Cortex of kidney (tissue), 1 donor: ENCODE measurements around the gene KSR1.

Experiments
- DNase-seq: peaks from one replicate; lab custom pipeline; 2025; lab: John Stamatoyannopoulos, UW

Gene KSR1

DNA sequence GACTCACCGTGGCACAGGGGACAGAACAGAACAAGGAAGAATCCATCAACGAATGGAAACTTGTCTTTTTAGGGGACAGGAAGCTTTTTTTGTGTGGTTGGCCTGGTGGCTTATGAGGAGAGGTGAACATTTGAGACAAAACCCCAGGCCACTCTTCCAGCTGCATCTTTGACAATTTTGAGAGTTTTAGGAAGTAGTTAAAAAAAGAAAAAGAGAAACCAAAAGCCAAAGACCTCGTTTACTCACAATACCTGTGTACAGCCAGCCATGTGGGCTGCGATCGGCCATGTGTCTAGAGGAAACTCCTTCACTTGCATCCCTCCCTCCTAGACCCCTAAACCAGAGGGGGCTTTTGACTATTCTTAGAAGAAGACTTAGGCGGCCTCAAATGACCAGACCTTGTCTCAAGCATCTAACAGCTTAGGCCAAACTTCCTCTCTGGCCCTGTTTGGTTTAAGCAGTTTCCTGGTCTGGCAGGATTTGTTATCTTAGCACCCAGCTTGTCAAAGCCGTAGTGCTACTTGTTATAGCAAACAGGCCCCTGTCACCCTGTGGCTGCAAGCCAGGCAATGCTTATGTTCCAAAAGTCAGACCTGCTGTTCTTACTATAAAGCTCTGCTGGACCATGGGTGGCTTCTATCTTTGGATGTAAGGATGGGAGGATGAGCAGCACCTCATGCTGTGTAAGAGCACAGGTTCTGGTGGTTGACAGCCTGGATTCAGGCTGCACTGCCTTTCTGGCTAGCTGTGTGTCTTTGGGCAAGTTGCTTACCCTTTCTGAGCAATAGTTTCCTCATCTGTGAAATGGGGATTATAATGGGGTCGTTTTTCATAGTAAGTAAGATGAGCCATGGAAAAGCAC lies 17.7 kb downstream of the KSR1 start:
- DNase-seq: no peak

DNA sequence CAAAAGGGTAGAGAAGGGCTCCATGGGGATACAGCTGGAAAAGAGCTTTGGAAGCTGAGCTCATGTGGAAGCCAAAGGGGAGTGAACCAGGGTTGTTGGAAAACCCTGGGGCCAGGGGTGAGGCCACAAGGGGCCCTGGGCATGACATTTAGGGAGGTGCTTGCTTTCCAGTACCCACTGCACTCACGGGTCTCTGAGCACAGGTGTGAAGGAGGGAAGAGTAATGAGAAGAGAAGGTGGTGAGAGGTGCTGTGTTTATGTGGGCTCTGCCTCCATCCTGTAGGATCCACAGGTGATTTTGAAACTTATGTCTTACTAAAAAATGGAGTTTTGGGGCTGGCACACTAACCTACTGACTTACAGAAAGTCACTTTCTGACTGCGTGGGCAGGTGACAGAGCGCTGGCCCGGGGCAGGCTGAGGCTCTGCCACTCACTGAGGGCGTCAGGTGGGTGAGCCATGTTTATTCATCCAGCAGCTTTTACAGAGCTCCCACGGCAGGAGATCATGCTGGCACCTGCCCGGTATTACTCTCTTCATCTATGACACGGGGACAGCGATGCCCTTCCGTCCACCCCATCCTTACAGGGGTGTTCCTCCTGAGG lies 18.9 kb downstream of the KSR1 start:
- no peak for DNase-seq

DNA sequence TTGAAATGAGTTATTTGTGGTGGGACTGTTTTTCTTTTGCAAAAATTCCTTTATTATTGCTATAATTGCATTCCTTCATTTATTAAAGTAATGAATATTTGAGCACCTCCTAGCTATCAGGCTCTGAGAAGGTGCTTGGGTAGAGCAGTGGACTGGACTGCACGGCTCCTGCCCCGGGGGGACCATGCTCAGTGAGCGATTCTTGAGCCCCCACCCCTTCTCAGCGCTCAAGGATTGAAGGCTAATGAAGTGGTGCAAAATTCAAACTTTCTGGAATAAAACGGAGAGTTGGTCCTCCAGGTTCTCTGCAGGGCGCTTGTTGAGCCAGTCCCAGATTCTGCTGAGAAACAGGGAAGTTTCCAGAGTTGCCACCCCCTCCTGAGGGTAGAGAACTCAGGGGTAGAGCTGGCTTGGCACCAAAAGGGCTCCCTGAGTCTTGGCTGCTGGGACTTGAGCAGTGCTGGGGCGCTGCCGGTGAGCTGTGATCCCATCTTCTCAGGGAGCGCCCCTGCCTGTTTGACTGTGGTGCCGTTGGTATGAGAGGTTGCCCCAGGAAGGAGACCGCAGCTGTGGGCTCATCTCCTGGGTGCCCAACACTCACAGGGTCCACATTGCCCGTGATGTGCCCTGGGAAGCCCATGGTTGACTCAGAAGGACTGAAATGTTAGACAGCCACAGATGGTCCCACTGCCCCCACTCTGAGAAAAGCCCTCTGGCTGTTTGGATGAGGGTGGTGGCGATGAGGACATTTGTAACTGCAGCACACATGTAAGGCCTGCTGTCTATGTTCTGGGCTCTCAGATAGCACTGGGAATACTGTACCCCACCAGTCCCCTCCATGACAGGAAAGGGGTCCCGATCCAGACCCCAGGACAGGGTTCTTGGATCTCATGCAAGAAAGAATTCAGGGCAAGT lies 20.0 kb downstream of the KSR1 start:
- no peak for DNase-seq

DNA sequence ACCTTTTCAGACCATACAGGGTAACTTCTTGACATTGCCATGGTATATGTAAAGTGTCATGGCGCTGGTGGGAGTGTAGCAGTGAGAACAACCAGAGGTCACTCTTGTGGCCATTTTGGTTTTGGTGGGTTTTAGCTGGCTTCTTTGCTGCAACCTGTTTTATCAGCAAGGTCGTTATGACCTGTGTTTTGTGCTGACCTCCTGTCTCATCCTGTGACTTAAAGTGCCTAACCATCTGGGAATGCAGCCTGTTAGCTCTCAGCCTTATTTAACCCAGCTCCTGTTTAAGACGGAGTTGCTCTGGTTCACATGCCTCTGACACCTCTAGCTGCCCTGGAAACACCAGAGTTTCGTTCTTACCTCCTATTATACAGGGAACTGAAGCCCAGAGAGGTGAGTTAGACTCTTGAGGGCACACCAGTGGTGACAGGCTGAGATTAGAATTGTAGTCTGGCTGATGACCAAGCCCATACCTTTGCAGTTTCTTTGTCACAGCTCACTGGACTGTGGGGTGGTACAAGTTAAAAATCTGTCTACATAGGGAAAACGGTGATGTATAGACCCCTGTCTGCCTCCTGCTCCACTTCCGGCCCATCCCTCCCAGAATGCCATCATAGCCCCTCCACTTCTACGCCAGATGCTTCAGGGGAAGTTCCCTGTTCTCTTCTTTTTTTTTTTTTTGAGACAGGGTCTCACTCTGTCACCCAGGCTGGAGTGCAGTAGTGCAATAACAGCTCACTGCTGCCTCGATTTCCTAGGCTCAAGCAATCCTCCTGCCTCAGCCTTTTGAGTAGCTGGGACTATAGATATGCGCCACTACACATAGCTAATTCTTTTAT lies 21.0 kb downstream of the KSR1 start:
- DNase-seq: no peak

DNA sequence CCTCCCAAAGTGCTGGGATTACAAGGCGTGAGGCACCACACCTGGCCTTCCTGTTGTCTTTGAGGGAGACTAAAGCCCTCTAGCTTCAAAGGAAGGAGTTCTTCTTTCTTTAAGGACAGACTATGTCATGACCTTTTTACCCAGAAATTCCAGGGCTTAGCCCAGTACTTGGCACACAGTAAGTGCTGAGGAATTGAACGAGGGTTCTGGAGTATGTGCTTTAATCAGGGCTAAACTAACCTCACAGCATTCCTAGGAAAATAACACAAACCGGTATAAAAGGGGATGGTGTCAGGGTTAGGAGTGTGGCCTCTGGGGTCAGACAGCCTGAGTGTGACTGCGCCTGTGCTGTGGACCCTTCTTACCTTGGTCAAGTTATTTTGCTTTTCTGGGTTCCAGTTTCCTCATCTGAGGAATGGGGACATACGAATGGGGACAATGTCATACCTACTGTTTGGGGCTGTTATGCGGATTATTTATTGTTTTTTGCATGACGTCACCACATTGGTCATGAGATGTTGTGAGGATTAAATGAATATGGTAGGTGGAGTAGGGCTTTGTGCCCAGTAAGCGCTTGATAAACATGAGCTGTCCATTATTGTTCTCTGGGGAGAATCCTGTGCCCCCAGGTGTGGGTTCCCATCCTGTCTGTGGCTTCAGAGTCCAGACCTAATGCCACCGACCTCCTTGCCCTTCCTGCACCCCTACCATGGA lies 21.9 kb downstream of the KSR1 start:
- DNase-seq: no peak

DNA sequence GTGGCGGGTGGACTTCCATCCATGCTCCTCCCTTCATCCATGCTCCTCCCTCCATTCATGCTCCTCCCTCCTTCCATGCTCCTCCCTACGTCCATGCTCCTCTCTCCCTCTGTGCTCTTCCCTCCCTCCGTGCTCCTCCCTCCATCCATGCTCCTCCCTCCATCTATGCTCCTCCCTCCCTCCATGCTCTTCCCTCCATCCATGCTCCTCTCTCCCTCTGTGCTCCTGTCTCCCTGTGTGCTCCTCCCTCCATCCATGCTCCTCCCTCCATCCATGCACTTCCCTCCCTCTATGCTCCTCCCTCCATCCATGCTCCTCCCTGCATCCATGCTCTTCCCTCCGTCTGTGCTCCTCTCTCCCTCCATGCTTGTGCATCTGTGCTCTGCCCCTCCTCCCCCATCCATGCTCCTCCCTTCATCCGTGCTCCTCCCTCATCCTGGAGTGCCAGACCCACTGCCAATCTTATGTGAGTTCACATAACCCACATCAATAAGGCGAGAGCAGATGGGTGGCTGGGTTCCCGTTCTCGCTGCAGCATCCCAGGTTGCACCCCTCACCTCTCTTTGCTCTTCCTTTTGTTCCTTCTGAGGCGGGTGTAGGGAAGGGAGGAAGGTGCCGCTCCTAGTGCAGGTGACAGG lies 22.8 kb downstream of the KSR1 start:
- DNase-seq: no peak

DNA sequence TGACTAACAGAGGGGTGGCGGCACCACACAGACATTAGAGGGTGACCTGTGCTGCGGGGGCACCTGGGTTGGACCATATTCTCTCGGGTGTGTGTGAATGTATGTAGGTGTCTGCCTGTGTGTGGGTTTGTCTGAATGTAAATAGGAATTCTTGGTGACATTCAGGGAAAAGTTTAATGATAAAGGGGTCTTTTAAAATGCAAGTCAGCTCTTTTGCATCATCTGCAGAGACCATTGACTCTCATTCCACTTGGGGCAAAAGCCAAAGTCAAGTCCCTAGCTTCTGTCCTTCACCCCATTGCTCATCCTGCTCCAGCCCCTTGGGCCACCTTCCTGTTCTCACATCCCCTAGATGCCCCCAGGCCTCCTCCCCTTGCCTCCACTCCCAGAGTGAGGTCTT lies 23.6 kb downstream of the KSR1 start:
- no peak for DNase-seq

DNA sequence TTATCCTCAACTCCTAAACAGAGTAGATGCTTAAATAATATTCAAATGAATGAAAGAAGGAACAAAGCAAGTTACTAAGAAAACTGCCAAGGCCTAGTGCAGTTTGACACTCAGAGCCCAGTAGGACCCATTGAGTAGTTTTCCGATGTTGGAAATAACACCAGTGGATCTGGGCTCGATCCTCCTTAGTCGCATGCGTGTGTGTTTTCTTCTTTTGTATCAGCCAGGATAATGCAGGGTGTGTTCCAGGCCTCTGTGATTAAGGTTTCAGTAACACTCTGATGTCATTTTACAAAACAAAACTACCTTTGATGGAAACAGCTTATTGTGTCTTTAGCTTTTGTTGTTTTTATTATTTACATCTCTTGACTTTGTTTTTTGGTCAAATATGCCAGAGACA lies 24.5 kb downstream of the KSR1 start:
- no peak for DNase-seq

DNA sequence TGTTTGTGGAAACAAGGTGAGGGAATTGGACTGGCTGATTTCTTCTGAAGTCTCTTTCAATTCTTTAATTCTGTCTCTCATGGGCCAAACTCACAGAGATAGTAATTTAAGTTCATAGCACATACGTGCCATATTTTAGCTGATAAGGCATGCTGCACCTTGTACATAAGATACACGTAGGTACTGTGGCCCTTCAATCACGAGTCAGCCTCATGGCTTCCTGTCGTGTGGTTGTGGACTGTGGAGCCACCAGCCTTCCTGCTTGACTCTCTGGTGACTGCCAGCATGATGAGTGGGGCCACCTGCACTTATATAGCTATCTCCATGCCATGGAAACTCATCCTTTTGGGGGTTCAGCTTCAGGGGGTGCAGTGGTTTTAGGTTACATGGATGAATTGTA lies 25.1 kb downstream of the KSR1 start:
- no peak for DNase-seq

DNA sequence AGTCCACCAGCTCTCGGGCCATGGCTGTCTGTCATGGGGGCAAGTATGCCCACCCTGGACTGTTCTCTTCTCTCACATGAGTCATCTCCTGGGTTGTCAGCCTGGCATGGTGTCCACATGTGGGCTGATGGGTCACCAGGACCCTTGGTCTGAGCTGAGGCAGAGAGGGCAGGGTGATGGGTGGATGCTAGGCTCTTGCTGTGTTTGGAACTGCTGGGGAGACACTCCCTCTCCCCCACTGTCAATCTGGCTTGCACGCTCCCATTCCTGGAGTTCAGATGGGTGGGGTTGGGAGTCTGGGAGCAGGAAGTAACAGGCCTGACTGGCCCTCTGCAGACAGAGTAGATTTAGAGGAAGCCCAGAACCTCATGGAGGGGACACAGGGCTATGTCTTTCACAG lies 28.9 kb downstream of the KSR1 start:
- no peak for DNase-seq

DNA sequence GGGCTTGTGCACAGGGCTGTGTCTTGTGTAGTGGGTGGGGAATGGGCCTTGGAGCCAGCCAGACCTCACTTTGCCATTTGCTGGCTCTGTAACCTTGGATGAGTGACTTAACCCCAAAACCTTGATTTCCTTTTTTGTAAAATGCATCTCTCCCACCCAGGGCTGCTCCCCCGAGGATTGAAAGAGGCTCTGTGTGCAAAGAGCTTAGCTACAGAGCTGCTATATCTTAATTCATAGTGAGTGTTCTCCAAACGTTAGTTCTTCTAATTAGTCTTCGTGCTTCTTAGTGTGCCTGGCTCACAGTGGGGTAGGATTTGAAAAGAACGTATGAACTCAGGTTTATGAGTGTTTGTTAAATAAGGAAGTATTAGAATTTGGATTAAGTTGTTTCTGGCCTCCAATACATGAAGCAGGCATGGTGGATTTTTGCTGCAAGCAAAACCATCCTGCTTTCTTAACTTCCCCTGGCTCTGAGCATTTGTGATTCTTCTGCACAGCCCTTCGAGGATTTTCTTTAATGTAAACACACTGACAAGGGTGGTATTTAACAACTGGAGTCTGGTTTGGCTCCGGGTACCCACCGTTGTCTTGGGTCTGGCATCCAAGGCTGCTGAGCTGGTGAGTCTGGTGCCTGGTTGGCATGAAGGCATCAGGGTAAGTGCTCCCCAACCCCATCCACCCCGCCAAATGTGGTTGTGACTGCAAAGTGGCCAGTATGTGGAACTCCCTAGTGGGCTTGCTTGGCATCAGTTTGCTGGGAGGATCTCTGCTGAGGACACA lies 29.7 kb downstream of the KSR1 start:
- DNase-seq: no peak

DNA sequence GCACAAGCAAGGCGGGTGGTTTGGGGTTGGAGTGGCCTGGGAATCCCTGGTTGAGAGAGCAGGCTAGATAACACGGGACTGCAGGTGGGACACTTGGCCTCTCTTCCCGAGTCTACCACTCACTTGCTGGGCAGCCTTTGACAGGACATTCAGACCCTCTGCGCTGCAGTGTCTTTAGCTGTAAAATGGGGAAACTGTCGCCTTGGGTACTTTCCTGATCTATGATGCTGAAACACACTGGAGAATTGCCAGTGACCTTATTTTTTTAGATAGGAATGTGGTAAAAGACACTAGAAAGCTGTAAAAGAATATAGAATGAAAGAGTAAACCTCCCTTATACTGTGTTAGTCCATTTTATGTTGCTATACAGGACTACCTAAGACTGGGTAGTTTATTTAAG lies 30.5 kb downstream of the KSR1 start:
- no peak for DNase-seq

DNA sequence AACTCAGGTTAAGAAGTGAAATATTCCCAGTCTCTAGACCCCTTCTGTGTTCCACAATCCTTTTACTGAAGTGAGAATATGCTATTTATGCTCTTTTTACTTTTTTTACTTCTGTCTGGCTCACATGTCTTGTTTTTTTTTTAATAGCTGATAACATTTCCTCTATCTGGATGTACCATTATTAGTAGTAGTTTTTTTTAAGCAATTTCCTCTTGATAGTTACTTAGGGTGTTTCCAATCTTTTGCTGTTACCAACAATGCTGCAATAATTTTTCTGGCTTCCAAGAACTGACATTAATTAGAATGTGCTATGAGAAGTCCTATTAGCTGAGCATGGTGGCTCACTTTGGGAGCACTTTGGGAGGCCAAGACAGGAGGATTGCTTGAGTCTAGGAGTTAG lies 32.0 kb downstream of the KSR1 start:
- no peak for DNase-seq

DNA sequence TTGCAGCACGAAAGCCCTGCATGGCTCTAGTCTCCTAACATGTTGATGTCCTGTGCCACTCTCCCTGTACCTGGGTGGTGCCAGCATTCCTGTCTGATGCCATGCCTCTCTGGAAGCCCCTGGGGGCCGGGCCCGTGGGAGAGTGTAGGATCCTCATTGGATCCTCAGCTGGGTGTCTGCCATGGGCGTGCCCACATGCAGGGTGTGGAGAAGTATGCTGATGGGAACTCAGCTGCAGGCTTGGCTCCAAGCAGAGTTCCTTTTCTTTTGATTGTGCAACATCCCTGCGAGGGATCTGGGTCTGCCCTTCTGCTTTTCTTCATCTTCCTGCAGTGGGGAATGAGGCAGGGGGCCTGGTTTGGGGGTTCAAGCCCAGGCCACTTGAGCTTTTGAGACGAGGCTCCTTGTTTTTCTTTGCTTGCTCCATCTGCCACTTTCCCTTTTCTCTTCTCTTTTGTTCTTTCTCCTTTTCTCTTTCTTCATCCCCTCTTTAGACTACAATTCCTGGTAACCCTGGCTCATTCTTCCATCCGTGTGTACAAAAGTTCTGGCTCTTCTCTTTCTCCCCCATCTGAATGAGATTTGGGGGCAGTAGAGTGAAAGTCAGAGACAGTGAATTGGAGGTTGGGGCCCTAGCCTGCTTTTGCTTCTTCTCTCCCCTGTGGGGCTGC lies 32.9 kb downstream of the KSR1 start:
- DNase-seq: no peak

DNA sequence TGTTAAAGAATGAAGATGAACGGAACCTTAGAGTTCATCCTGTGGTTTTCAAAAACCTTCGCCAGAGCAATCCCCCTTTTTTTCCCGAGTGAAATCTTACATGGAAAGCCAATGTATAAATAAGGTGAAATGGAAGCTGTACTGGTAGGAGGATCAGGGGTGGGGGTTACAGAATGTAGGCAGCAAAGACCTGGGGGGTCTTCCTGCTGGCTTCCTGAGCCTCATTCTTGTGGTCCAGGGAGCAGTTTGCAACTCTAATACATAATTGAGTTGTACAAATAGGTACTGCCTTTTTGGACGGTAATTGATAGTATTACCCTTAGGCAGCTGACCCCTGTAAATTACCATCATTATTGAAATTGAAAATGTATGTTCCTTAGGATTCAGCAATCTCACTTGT lies 34.1 kb downstream of the KSR1 start:
- DNase-seq: no peak

DNA sequence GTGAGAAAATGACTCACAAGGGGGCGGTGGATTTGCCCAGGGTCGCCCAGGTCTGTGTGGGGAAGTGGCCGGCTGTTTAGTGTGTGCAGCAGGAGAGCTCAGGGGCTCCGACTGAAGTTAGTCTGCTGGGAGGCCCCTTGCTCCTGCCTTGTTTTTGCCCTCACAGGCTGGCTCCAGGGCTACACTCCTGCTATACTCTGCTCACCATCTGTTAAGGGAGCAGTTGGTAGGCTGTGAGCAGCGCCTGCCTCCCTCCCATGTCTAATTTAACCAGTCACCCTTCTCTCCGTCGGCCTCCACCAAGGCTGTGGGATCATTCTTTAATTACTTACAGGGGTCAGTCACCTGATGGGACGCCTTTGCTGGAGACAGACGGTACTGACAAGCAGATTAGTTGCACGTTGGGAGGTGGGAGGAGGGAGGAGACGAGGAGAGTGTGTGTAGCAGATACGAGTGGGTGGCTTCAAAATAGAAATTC lies 35.5 kb downstream of the KSR1 start:
- no peak for DNase-seq

DNA sequence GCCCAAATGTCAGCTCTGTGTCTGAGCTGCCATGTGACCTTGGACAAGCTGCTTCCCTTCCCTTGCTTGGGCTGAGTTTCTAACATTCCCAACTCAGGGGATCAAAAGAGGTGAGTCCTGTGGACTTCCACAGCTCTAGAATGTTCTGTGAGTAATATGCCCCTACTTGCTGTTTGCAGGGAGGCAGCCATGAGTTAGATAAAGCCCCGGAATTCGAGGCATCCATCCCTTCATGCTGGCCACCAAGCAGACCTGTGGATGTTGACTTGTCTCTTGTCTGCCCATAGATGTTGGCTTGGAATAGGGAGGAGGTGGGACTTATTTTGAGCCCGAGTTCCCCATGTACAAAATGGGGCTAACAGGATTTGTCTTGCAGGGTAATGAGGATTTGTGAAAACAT lies 36.2 kb downstream of the KSR1 start:
- no peak for DNase-seq

DNA sequence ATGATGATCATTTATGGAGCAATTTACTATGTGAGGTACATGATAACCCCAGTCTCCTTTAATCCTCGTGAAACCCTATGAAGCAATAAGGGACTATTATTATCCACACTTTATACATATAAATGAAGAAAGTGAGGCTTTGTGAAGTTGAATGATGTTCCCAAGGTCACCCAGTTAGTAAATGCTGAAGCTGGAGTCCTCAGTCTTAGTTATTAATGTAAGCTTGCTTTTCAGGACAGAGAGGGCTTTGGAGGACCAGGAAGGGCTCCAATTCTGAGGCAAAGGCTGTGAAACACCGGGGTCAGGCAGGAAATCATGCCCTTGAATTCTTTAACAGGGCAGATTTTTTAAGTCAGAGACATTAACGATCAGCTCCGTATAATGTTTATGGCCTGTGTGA lies 36.8 kb downstream of the KSR1 start:
- no peak for DNase-seq
